GM23248 (cell line): ENCODE results near the gene RRBP1.

Experiments
- EZH2 ChIP-seq: fragments of 200-600 bp; sonication (generic); IDR thresholded peaks from 2 replicates; pipeline ENCODE4 v1.6.1; 2018; ENCODE audit warnings: antibody characterized with exemption, mild to moderate bottlenecking; ENCODE audit not compliant: insufficient read depth, poor library complexity, severe bottlenecking
- EZH2phosphoT487 ChIP-seq: fragments of 200-600 bp; sonication (generic); IDR thresholded peaks from 2 replicates; pipeline ENCODE4 v1.6.1; 2018; ENCODE audit warnings: antibody characterized with exemption, moderate library complexity, mild to moderate bottlenecking, low read depth; ENCODE audit not compliant: insufficient read depth

DNA sequence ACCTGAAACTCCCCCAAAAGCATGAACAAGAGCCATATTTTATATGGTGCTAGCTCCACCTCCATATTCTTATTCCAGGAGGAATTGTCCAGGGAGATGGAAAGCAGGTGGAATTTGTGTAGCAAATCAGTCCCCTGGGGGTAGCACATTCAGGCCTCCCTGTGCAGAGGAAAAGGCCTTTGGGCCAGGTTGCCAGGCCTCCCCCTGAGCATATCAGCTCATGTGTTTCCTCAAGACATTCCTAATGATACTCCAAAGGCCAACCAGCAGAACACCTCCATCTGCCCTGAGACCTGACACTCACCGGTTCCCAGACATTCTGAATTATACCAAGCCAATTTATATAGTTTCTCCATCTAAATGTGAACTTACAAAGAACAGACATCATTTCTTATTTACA lies 15.1 kb upstream of the RRBP1 start:
- TF ChIP-seq EZH2 = no peak
- no peak for TF ChIP-seq EZH2phosphoT487
